Ishikawa (cell line): ENCODE measurements around the gene ASB10.

Experiments
- CEBPB ChIP-seq: IDR thresholded peaks from 2 replicates; pipeline ENCODE4 v1.6.1; 2012
- CREB1 ChIP-seq: IDR thresholded peaks from 2 replicates; pipeline ENCODE4 v1.6.1; 2012; ENCODE audit warnings: low read depth
- EGR1 ChIP-seq: IDR thresholded peaks from 2 replicates; pipeline ENCODE4 v1.6.1; 2012
- EP300 ChIP-seq: IDR thresholded peaks from 2 replicates; pipeline ENCODE4 v1.6.1; 2012; ENCODE audit warnings: borderline replicate concordance
- MAX ChIP-seq: IDR thresholded peaks from 2 replicates; pipeline ENCODE4 v1.6.1; 2012
- NFIC ChIP-seq: IDR thresholded peaks from 2 replicates; pipeline ENCODE4 v1.6.1; 2012
- RAD21 ChIP-seq: IDR thresholded peaks from 2 replicates; pipeline ENCODE4 v1.6.1; 2012; ENCODE audit warnings: low read depth
- REST ChIP-seq: IDR thresholded peaks from 2 replicates; pipeline ENCODE4 v1.6.1; 2012; ENCODE audit warnings: low read depth, mild to moderate bottlenecking
- TAF1 ChIP-seq: IDR thresholded peaks from 2 replicates; pipeline ENCODE4 v1.6.1; 2012; ENCODE audit warnings: low read depth, mild to moderate bottlenecking
- TCF12 ChIP-seq: IDR thresholded peaks from 2 replicates; pipeline ENCODE4 v1.6.1; 2012; ENCODE audit warnings: low read depth
- TEAD4 ChIP-seq: IDR thresholded peaks from 2 replicates; pipeline ENCODE4 v1.6.1; 2012
- USF1 ChIP-seq: IDR thresholded peaks from 2 replicates; pipeline ENCODE4 v1.6.1; 2012
- YY1 ChIP-seq: IDR thresholded peaks from 2 replicates; pipeline ENCODE4 v1.6.1; 2012; ENCODE audit warnings: low read depth
- ZBTB7A ChIP-seq: IDR thresholded peaks from 2 replicates; pipeline ENCODE4 v1.6.1; 2012; ENCODE audit warnings: low read depth

- TF ChIP-seq ZBTB7A, result no peak
- TF ChIP-seq USF1, result no peak
- TF ChIP-seq REST, result no peak
- no peak for TF ChIP-seq MAX
- no peak for TF ChIP-seq EGR1
- no peak for TF ChIP-seq RAD21
- TF ChIP-seq CEBPB, result no peak
- TF ChIP-seq EP300, result no peak
- TF ChIP-seq YY1, result no peak
- no peak for TF ChIP-seq TCF12
- no peak for TF ChIP-seq CREB1
- no peak for TF ChIP-seq TAF1
- TF ChIP-seq NFIC, result no peak
- no peak for TF ChIP-seq TEAD4
These were observed 44.4 kb downstream of the ASB10 start for GRCh38 chr7:151142686-151143040.
